ENCODE measurements around the gene KIF25.

GRCh38 chr6:168039849-168040248 is 42.4 kb downstream of the KIF25 start:
- TF ChIP-seq POLR2A (IDR thresholded peaks at IDR 0.05) (no peak), CTCF (IDR thresholded peaks at IDR 0.05) (no peak)
